Measurements from ENCODE around the gene TXNL4B.

Gene TXNL4B

GRCh38 chr16:72110662-72111615 is 17.5 kb upstream of the TXNL4B start:
- Histone ChIP-seq H3K4me3 (ENCODE audit: severe bottlenecking) (no peak overlapping the region), H3K9me3 (ENCODE audit: severe bottlenecking) (no peaks in the 10 kb centered on the region), H3K27ac (ENCODE audit: poor library complexity, severe bottlenecking) (no peak overlapping the region), H3K36me3 (ENCODE audit: low read depth) (peaks cover 65% of the 10 kb centered on the region), H3K4me1 (ENCODE audit: insufficient read depth, poor library complexity, severe bottlenecking) (no peaks in the 10 kb centered on the region), H3K27me3 (ENCODE audit: insufficient read depth, poor library complexity, severe bottlenecking) (no peaks in the 10 kb centered on the region)
- DNase-seq (ENCODE audit: low spot score) (no peak), ATAC-seq (ENCODE audit: low read depth) (no peak)
- no peak for TF ChIP-seq CTCF (IDR thresholded peaks at IDR 0.05; ENCODE audit: poor library complexity, severe bottlenecking)

GRCh38 chr16:72109966-72110530 is 16.6 kb upstream of the TXNL4B start:
- Histone ChIP-seq H3K36me3 (ENCODE audit: low read depth) (peaks cover 74% of the 10 kb centered on the region), H3K4me1 (ENCODE audit: insufficient read depth, poor library complexity, severe bottlenecking) (no peaks in the 10 kb centered on the region), H3K4me3 (ENCODE audit: severe bottlenecking) (no peak overlapping the region), H3K9me3 (ENCODE audit: severe bottlenecking) (no peaks in the 10 kb centered on the region), H3K27ac (ENCODE audit: poor library complexity, severe bottlenecking) (no peak overlapping the region), H3K27me3 (ENCODE audit: insufficient read depth, poor library complexity, severe bottlenecking) (no peaks in the 10 kb centered on the region)
- TF ChIP-seq CTCF (IDR thresholded peaks at IDR 0.05; ENCODE audit: poor library complexity, severe bottlenecking) = no peak
- ATAC-seq (ENCODE audit: low read depth) (no peak), DNase-seq (ENCODE audit: low spot score) (no peak)

GRCh38 chr16:72109300-72109699 is 15.9 kb upstream of the TXNL4B start:
- no peak overlapping the region for H3K4me3 ChIP-seq (ENCODE audit: severe bottlenecking)
- H3K36me3 ChIP-seq (ENCODE audit: low read depth) = peaks cover 82% of the 10 kb centered on the region
- H3K4me1 ChIP-seq (ENCODE audit: insufficient read depth, poor library complexity, severe bottlenecking) = no peaks in the 10 kb centered on the region
- H3K27ac ChIP-seq (ENCODE audit: poor library complexity, severe bottlenecking) = no peak overlapping the region
- H3K27me3 ChIP-seq (ENCODE audit: insufficient read depth, poor library complexity, severe bottlenecking) = no peaks in the 10 kb centered on the region
- DNase-seq (ENCODE audit: low spot score) (no peak), ATAC-seq (ENCODE audit: low read depth) (no peak)
- H3K9me3 ChIP-seq (ENCODE audit: severe bottlenecking) = no peaks in the 10 kb centered on the region
- TF ChIP-seq CTCF (IDR thresholded peaks at IDR 0.05; ENCODE audit: poor library complexity, severe bottlenecking) = no peak

GRCh38 chr16:72108353-72109102 is 15.1 kb upstream of the TXNL4B start:
- DNase-seq (ENCODE audit: low spot score) = no peak

More at GRCh38 chr16:72108353-72109102, 15.1 kb upstream of the TXNL4B start:
- no peaks in the 10 kb centered on the region for H3K4me1 ChIP-seq (ENCODE audit: insufficient read depth, poor library complexity, severe bottlenecking)
- no peak for ATAC-seq (ENCODE audit: low read depth)
- H3K36me3 ChIP-seq (ENCODE audit: low read depth) = peaks cover 89% of the 10 kb centered on the region
- TF ChIP-seq CTCF (IDR thresholded peaks at IDR 0.05; ENCODE audit: poor library complexity, severe bottlenecking) = no peak
- no peak overlapping the region for H3K4me3 ChIP-seq (ENCODE audit: severe bottlenecking)
- H3K9me3 ChIP-seq (ENCODE audit: severe bottlenecking) = no peaks in the 10 kb centered on the region
- no peaks in the 10 kb centered on the region for H3K27me3 ChIP-seq (ENCODE audit: insufficient read depth, poor library complexity, severe bottlenecking)
- no peak overlapping the region for H3K27ac ChIP-seq (ENCODE audit: poor library complexity, severe bottlenecking)
